OCI-LY7 (cell line): Measurements from ENCODE around the gene EPB41L4A. TPM values are rescaled to one million over a fixed set of nuclear protein-coding genes. Genes with fewer than 3 reads are reported as not detected.

ENCODE experiments used
- BruUV-seq: library from RNA; stranded (reverse); fragments of 400-500 nt; replicated peaks from 2 replicates; lab custom pipeline; 2021; lab: Mats Ljungman, UMichigan
- CTCF ChIA-PET: fragments of 300-600 bp; sonication (Branson Sonifier 250); formaldehyde crosslinking; loops from one replicate; lab custom pipeline; 2022; ENCODE audit warnings: antibody characterized with exemption; ENCODE audit not compliant: unreplicated experiment; lab: Charles Lee
- POLR2A ChIA-PET: fragments of 300-600 bp; sonication (Branson Sonifier 250); formaldehyde crosslinking; loops from one replicate; lab custom pipeline; 2022; ENCODE audit warnings: antibody characterized with exemption; lab: Charles Lee
- DNase-seq: peaks from one replicate; pipeline ENCODE4 v3.0.0-alpha.2; 2015; ENCODE audit warnings: low spot score
- H2AFZ ChIP-seq: fragments of 200-600 bp; sonication (generic), shearing (Covaris generic); 2 replicates; pipeline ENCODE4 v1.6.1; 2014; ENCODE audit warnings: mild to moderate bottlenecking, antibody characterized with exemption, low read length, moderate library complexity
- H3K27ac ChIP-seq: fragments of 200-600 bp; sonication (generic); 2 replicates; pipeline ENCODE4 v1.5.1; 2014; ENCODE audit warnings: mixed run types, low read depth, mild to moderate bottlenecking, moderate library complexity, low read length, inconsistent platforms; ENCODE audit not compliant: poor library complexity, severe bottlenecking
- H3K36me3 ChIP-seq: fragments of 200-600 bp; sonication (generic); 2 replicates; pipeline ENCODE4 v1.6.1; 2014; ENCODE audit warnings: mild to moderate bottlenecking, antibody characterized with exemption, low read length, moderate library complexity, mixed read lengths; ENCODE audit not compliant: insufficient read depth
- H3K4me1 ChIP-seq: fragments of 200-600 bp; sonication (generic); 2 replicates; pipeline ENCODE4 v1.5.1; 2014; ENCODE audit warnings: mild to moderate bottlenecking, low read length; ENCODE audit not compliant: insufficient read depth, poor library complexity, severe bottlenecking
- H3K4me2 ChIP-seq: fragments of 200-600 bp; sonication (generic); 2 replicates; pipeline ENCODE4 v1.6.1; 2014; ENCODE audit warnings: mild to moderate bottlenecking, low read length
- H3K4me3 ChIP-seq: fragments of 200-600 bp; sonication (generic); 2 replicates; pipeline ENCODE4 v1.5.1; 2014; ENCODE audit warnings: mild to moderate bottlenecking, low read depth, low read length; ENCODE audit not compliant: poor library complexity, severe bottlenecking
- H3K79me2 ChIP-seq: fragments of 200-600 bp; sonication (generic); 2 replicates; pipeline ENCODE4 v1.6.1; 2016; ENCODE audit warnings: low read depth, mild to moderate bottlenecking, low read length, moderate library complexity, mixed read lengths; ENCODE audit not compliant: insufficient read depth
- H3K9me2 ChIP-seq: fragments of 200-600 bp; sonication (generic); 2 replicates; pipeline ENCODE4 v1.6.1; 2016; ENCODE audit warnings: mild to moderate bottlenecking, low read length, mixed read lengths; ENCODE audit not compliant: insufficient read depth
- H3K9me3 ChIP-seq: fragments of 200-600 bp; sonication (generic); 2 replicates; pipeline ENCODE4 v1.6.1; 2014; ENCODE audit warnings: mild to moderate bottlenecking, mixed run types, low read length, mixed read lengths
- H4K20me1 ChIP-seq: fragments of 200-600 bp; sonication (generic); 2 replicates; pipeline ENCODE4 v1.6.1; 2014; ENCODE audit warnings: mild to moderate bottlenecking, antibody characterized with exemption, low read length, moderate library complexity, mixed read lengths; ENCODE audit not compliant: insufficient read depth
- CTCF ChIP-seq: fragments of 200-600 bp; sonication (generic); conservative IDR thresholded peaks from 2 replicates; pipeline ENCODE4 v1.5.1; 2014; ENCODE audit warnings: mild to moderate bottlenecking, antibody characterized with exemption, low read length, moderate library complexity, mixed read lengths
- EZH2phosphoT487 ChIP-seq: fragments of 200-600 bp; sonication (generic); IDR thresholded peaks from 2 replicates; pipeline ENCODE4 v1.6.1; 2018; ENCODE audit warnings: low read depth, borderline replicate concordance, mild to moderate bottlenecking, mixed run types, antibody characterized with exemption, low read length, moderate library complexity, mixed read lengths
- intact Hi-C: fragments of 100-400 bp; cut with micrococcal nuclease; formaldehyde crosslinking; loops from one replicate; pipeline ENCODE4 v1.10.0; 2022; ENCODE audit not compliant: unreplicated experiment
- total RNA-seq, 2 experiments: library from RNA; depleted of rRNA in 1 of 2; stranded (reverse); fragments of >200 nt in 1 of 2; shearing (Covaris generic) in 1 of 2; gene quantifications; 2 replicates each; pipeline ENCODE4 v1.2.3, GENCODE V29; 2014 to 2022

The EPB41L4A gene
- total RNA-seq, 2 experiments from 2014 or later: 0.03 TPM; not detected in 1

- no peak for TF ChIP-seq CTCF
- TF ChIP-seq EZH2phosphoT487: no peak
- DNase-seq: no peak
- Histone ChIP-seq H2AFZ (no peak overlapping the region), H3K9me3 (no peaks in the 10 kb centered on the region), H3K4me2 (no peak overlapping the region), H3K36me3 (no peaks in the 10 kb centered on the region), H3K4me3 (no peak overlapping the region), H3K4me1 (no peaks in the 10 kb centered on the region), H3K27ac (no peak overlapping the region), H4K20me1 (no peaks in the 10 kb centered on the region), H3K79me2 (no peaks in the 10 kb centered on the region), H3K9me2 (no peaks in the 10 kb centered on the region)
- POLR2A ChIA-PET: no interaction called here
- CTCF ChIA-PET: no interaction called here
- intact Hi-C loops: no loop called here
- BruUV-seq: no TSS peak
Observed at GRCh38 chr5:112201141-112201540, 217.9 kb downstream of the EPB41L4A start.

- Histone ChIP-seq H3K79me2 (no peaks in the 10 kb centered on the region), H2AFZ (no peak overlapping the region), H3K9me2 (no peaks in the 10 kb centered on the region), H3K4me1 (no peaks in the 10 kb centered on the region), H3K4me3 (no peak overlapping the region), H4K20me1 (no peaks in the 10 kb centered on the region), H3K9me3 (no peaks in the 10 kb centered on the region), H3K36me3 (no peaks in the 10 kb centered on the region), H3K27ac (no peak overlapping the region), H3K4me2 (no peak overlapping the region)
- POLR2A ChIA-PET: no interaction called here
- TF ChIP-seq CTCF (no peak), EZH2phosphoT487 (no peak)
- BruUV-seq: no TSS peak
- intact Hi-C loops: no loop called here
- no peak for DNase-seq
- CTCF ChIA-PET: no interaction called here
Observed at GRCh38 chr5:112200131-112200530, 218.9 kb downstream of the EPB41L4A start.

- no peak overlapping the region for H3K4me2 ChIP-seq
- no peak overlapping the region for H3K27ac ChIP-seq
- BruUV-seq: no TSS peak
- ChIA-PET POLR2A (no interaction called here), CTCF (no interaction called here)
- H2AFZ ChIP-seq: no peak overlapping the region
- DNase-seq: no peak
- no peak overlapping the region for H3K4me3 ChIP-seq
- no peaks in the 10 kb centered on the region for H3K79me2 ChIP-seq
- H3K9me2 ChIP-seq: no peaks in the 10 kb centered on the region
- no peaks in the 10 kb centered on the region for H3K9me3 ChIP-seq
- no peaks in the 10 kb centered on the region for H4K20me1 ChIP-seq
- H3K4me1 ChIP-seq: no peaks in the 10 kb centered on the region
- no peaks in the 10 kb centered on the region for H3K36me3 ChIP-seq
- intact Hi-C loops: no loop called here
- TF ChIP-seq CTCF (no peak), EZH2phosphoT487 (no peak)
Observed at GRCh38 chr5:112196584-112196983, 222.5 kb downstream of the EPB41L4A start.
